HG03103 (cell line): ENCODE data around the gene NPTXR.
"Not testable (repeated sequence)": the region's sequence is repeated elsewhere in the genome, so short reads cannot be mapped to it uniquely, and the experiment has no call there.

ENCODE experiments used
- ATAC-seq: cut with Tn5 transposase; IDR thresholded peaks from one replicate; pipeline ENCODE4 v1.9.1; 2021; ENCODE audit warnings: low read depth; ENCODE audit not compliant: unreplicated experiment

The NPTXR gene

DNA sequence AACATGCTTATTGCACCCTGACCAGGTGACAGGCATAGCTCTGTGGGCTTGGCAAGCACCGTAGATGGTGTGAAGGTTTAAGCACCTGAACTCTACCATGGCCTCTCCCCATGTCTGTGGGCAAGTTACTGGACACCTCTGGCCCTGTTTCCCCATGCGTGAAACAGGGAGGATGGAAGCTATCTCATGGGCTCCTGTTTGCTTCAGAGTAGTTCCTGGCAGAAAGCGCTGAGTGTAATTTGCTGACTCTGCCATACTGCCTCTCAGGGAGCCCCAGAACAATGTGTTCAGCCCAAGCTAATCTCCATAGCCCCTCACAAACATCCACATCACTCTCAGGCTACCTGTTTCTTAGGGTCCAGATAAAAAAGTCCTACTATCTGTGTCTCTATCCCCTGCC, 25.8 kb upstream of the NPTXR start:
- ATAC-seq = no peak

DNA sequence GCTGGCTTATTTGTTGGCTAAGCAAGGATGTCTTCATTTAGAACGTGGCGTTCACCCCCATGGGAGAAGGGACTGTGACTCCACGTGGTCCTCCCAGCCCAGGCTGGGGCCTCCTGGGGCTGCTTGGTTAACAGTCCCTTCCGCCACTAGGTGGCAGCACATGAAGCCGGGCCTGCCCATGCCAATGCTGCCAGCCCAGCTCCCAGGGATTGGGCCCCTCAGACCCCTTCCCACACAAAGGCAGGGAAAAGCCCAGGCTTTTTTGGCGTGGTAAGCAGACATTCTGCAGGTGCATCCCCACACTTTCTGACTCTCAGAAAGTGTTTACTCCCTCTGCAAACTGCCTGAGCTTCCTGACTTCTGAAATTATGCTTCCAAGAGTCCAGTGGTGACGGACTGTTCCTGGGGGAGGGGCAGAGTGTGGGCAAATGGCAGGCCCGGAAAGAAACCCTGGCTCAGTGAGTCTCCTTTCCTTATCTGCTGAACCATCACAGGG, 25.1 kb upstream of the NPTXR start:
- no peak for ATAC-seq

DNA sequence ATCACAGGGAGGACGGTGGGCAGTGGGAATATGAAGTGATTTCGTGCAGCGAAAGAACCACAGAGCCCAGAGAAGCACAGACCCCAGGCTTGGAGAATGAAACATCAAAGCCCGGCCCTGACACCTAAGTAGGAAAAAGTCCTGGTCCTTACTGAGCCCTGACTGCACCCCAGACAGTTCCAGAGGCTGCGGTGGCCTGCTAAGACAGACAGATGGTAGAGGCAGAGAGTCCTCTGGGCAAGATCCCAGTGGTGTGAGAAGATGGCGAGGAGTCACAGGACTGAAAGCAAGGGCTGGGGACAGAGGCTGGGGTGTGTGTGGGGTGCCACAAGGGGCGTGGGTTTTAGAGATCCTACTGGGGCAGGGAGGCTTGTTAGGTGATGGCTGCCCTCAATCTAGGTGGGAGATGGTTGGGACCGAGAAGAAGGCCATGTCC, 24.5 kb upstream of the NPTXR start:
- no peak for ATAC-seq

DNA sequence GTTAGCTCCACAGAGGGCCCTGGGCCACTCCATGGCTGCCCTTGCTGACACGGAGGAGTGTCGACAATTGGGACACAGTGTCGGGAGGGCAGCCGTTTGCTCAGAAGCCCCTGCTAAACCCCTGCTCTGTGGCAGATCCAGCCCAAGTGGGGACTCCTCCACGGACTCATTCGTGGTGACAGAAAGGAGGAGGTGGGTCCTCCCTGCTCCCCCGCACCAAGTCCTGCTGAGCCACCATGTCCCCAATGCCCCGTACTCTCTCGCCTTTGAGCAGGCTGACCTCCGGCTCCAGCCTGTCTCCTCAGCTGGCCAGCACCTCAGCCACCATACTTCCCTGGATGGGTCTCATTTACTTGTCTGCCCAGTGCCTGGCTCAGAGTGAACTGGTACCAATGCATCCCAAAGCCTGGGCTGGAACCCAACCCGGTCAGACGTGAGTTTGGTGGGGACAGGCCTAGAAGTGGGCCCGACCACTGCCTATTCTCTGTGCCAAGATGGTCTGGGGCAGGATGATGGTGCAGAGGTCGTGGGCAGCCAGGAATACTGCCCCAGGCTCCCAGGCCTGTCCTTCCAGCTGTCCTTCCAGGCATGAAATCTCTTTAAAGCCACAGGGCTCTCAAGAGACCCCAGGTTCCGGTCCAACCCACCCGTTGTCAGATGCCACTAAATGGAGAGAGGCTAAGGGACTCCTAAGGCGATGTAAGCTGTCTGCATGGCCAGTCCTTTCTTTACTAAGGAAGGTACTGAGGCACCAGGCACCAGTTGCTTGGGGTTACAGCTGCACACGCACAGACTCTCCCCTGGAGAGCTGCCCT, 23.9 kb upstream of the NPTXR start:
- ATAC-seq = no peak

DNA sequence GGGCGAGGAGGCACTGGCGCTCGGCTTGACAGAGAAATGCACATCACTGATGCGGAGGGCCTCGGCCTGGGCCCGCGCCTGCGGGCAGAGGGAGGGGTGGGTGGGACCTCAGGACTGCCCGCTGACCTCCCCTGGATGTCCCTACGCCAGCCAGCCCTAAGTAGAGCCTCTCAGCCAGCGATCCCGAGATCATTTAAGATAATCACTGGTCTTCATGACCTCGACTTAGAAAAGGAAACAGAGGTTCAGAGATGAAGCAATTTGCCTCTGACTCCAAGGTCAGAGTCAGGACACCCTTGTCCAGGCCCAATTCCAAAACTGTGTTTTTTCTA, 23.3 kb upstream of the NPTXR start:
- no peak for ATAC-seq

DNA sequence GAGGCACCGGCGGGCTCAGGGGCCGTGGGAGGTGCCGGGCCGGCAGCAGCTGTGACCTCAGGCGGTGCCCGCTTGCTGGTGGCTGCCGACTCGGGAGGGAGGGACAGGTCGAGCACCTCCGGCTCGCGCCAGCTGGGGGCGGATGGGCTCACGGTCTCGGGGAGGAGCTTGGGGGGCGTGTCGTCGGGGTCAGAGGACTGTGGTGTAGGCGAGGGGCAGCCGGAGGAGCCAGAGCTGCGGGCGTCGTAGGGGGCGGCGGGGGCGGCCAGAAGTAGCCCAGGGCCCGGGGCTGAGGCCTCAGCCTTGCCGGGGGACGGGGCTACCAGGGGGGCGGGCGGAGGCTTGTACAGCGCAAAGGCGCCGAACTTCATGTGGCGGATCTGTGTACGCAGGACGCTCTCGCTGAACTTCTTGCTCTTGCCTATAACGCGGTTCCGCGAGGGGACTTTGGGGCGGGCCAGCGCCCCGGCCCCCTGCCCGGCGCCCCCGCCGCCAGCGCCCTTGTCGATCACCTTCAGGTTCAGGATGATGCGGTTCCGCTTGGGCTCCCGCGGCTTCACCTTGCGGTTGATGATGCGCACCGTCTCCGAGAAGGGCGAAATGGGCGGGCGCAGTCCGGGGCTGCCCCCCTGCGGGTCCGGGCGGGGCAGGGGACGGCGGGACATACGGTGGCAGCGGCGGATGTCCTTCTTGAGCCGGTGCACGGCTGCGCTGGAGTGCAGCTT, 22.7 kb upstream of the NPTXR start:
- ATAC-seq = no peak

DNA sequence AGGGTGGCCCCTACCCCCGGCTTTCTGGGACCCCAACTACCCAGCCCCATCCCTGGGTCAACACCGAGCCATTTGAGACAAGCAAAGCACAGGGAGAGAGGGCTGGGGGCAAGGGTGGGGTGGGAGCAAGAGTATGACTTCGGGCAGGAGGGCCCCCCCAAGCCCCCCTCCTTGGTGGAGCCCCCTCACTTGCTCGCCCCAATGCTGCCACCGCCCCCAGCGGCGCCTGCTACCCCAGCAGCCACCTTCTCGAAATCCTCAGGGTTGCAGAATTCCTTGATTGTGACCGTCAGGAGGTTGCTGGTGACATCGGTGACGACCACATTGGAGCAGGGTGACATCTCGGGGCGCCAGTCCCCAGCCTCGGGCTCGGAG, 22.2 kb upstream of the NPTXR start:
- no peak for ATAC-seq

DNA sequence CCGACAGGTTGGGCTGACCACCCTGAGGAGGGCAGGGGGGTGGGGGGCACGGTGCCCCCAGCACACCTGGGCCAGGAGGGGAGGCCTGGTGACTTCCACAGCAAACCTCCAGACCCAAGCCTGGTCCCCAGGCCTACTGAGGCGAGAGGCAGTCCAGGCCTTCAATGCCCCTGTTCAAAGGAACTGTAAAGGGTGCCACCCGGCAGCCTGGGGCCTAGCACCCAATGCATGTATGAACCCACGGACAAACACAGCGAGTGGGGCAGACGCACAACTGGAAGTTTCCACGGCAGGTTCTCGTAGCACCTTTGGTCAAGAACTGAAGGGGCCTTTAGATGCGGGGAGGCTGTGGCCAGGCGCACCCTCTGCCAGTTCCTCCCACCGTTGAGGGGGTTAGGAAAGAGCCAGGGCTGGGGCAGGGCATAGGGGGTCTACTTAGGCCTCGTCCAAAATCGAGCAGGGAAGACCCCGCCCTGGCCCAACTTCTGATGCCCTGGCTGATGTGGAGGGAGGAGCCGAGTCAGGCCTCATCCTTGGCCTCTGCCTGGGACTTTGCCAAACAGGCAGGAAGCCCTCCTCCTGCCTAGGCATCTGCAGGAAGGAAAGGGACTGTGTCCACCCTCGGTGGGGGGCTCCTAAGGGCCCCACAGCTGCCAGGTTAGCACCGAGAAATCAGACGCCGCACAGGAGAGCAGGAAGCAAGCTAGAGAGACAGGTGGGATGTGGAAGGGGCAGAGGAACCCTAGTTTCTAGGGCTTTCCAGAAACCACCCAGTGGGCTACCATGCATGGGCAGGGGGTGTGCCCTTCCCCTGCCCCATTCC, 21.6 kb upstream of the NPTXR start:
- no peak for ATAC-seq

DNA sequence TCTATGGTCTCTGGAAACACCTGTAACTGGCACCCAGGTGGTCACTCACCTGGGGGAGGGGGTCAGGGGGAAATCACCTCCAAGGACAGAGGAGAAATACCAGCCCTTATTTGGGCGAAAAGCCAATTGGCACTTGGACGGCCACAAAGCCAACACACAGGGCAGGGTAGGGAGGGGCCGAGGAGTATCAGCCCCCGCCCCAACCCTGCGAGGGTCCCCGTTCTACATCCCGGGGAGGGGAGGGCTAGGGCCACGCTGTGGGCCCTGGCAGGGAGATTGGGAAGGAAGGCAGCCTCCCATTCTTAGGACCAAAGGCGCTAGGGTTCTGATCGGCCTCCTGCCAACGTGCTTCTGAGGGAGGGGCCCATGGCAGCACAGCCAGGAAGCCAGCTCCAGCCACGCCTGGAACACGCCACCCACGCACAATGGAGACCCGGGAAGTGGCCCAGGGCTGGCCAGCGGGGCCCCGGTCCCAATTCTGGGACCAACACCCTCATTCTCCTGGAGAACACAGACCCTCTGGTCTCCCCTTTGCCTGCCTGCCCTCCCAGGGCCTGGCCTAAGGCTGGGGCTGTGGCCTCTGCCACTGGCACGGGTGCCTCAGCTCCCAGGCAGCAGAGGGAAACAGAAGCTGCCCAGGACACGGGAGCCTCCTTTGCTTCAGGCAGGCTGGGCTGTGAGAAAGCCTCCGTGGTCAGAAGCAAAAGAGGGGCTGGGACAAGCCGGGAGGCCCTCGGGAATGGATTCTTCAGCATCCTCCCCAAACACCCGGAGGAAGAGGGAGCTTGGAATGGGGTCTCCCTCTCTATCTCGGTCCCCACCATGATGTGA, 20.7 kb upstream of the NPTXR start:
- ATAC-seq = no peak

DNA sequence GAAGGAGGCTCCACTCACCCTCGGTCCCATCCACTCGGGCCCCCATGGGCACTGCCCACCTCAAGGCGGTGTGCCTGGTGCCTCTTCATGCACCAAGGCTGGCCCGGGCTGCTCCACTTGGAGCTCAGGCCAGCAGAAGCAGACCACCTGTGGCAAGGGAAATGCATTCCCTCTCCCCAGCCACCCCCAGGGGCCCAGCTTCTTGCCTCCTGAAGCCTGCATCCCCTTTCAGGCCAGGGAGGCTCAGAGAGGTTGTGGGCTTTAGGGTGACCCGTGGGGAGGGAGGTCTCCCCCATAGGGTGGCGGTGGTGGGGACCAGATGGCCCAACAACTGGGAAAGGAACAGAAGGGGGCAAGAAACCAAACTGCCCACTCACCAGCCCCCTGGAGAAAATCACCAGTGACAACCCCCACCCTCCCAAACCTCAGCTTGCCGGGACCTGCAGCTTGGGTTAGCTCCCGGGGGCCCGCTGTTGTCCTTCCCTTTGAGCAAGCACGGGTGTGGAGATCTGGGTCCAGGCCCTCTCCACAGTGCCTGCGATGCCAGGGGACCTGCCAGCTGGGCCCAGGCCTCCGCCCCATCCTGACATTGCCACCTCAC, 19.8 kb upstream of the NPTXR start:
- no peak for ATAC-seq

DNA sequence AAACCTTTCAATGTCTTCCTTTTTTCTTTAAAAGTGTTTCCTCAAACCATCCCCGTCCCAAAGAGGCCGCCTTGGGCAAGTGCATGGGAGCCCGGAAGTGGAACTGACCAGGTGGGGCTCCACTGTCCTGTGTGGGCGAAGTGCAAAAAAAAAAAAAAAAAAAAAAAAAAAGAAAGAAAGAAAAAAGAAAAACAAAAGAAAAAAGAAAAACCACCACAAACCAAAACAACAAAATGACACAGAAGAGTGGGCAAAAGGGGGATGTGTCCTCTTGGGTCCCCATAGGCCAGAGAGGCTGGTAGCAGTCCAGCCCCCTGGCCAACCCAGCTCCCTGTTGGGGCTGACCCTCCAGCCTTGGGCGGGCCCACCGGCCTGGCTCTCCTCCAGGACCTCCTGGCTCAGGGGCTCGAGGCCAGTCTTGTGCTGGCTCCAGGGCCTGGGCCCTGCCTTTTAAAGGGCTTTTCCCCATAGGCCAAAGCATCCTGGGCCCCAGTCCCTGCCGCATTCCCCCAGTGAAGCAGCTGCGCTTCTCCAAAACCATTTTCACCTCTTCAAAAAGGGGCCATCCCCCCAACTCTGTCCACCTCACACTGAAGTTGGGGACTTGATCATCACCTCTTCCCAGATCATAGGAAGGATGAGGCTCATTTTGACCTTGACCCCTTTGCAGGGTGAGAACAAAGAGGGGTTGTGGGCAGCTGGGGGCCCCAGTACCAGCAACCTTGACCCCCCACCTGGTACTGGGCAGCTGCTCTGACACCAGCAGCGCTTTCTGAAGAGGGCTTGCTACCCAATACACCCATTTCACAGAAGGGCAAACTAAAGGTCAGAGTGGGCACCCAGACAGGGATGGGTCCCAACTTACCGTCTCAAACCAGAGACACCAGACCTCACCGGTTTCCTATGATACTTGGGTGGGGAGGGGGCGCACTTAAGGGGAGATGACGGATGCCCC, 18.8 kb upstream of the NPTXR start:
- no peak for ATAC-seq

DNA sequence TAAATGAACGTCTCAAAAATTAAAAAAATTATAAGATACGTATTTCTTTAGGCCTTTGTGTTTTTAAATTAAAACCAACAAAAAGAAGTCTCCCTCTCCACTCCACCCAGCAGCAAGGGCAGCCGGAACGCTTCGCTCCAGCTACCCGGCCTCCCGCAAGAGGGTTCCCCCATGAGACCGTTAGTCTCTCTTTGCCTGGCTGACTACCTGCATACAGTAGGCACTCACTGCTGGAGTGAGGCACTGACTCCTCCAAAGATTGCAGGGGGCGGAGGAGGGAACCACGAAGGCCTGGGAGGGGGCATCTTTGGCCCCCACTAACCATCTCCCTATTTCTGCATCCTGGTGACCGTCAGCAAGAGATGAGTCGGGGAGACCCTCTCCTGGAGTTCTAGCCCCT, 18.1 kb upstream of the NPTXR start:
- no peak for ATAC-seq

DNA sequence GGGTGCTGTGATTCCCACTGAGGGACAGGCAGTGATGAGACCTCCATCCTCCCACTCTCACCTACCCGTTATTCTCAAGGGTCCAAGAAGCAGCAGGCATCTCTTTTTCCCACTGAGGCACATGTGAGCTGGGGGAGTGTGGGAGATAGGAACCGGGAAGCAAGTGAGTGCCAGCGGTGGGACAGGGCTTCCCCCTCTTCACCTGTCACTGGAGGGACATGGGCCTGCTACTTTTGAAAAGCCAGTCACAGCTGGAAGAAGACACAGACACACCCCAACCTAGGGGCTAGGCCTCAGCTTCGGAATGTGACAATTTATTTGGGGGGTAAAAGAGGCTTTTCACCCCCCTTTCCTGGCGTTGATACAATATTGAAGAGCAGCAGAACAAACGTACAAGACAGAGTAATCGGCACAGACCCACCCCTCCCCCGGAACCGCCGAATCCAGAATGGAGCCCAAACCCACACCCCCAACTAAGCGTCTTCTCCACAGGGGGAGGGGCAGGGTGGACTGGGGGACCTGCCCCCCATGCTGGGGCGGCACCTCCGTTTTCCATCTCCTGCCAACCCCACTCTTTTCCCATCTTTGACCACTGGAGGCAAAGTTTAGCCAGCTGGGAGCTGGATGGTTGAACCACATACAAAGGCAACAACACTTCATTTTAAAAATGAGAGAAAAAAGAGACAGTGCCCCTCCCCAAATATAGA, 17.5 kb upstream of the NPTXR start:
- ATAC-seq = no peak

DNA sequence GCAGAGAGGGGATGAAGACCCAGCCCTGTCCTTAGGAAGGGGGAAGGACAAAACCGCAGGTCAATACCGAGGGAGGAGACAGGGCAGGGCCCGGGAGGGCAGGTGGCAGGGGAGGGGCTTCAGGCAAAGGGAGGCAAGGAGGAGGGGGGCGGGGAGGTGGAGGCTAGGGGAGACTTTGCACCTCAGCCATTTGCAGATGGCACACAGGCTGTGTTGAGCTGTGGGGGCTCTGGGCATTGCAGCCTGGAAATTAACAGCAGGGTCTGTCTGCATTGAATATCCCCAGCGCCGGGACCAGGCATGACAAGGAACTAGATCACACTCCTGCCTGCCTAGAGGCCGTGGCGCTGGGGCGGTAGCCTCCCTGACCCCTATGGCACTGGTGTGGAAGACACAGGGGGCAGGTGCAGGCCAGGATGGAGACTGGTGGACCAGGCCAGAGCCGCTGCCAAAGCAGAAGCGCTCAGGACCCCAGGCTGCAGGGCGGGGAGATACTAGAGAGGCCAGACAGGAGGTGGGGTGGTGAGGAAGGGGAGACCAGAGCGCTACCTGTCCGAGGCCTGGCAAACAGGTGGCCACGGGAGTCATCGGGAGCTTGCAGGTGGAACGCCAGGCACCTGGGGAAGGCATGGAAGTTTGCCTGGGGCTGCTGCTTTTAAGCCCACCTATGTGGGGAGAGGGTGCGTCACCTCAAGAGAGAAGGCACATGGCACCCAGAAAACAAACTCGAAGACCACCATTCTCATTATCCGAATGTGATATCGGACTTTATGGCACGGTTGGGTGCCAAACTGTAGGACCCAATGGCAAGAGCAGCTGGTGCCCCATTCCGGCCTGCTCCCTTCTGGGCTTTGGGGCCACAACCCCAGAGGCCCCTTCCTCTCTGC, 16.7 kb upstream of the NPTXR start:
- no peak for ATAC-seq

DNA sequence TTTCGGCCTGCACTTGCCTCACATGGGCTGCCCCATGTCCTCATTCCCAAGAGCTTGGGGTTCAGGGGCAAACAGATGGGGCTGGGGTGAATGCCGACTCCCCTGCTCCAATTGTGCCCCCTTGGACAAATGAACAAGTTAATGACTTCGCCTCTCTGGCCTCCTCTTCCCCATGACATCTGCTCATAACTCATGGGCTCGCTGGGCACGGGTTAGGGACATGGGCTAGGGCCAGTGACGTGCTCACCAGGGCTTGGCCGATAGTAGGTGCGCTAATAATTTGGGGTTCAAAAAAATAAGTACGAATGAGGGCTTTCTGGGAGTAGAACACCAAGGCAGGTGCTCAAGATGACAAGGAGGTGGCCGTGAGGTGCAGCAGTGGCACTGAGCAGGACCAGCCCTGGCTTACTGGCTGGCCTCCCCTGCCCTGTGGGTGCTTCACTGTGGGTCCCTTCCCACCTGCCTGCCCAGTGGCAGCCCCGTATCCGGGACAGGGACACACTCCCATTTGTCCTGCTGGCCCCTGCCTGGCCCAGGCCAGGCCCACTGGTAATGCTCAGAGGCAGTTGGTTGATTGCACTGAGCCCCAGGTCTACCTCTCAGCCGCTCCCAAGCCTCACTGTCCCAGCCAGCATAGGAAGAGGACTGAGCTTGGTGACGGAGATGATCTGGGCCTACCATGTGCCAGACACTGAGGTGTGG, 15.9 kb upstream of the NPTXR start:
- ATAC-seq = no peak

DNA sequence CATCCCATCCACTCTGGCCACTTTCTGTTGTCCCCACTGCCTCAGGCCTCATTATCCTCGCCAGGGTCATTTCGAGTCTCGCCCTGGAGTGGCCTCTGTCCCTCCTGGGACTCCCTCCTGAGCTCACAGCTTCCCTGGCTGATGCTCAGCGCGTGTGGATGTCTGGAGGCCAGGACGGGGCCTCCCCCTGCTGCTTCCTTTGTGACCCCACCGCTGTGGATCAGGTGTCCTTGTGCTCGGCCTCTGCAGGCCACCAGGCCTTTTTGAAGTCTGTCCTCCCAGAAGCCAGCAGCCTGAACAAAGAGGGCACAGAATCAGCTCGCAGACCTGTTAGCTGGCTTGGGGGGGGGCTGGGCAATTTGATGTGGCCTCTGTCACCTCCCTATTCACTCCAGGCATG, 14.7 kb upstream of the NPTXR start:
- no peak for ATAC-seq

DNA sequence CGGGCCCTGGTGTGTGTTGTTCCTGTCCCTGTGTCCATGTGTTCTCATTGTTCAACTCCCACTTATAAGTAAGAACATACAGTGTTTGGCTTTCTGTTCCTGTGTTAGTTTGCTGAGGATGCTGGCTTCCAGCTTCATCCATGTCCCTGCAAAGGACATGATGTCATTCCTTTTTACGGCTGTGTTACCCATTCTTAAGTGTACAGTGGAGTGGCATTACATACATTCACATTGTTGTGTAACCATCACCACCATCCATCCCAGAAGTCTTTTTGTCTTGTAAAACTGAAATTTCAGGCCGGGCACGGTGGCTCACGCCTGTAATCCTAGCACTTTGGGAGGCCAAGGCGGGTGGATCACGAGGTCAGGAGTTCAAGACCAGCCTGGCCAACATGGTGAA, 10.6 kb upstream of the NPTXR start:
- not testable (repeated sequence) for ATAC-seq
